ENCODE measurements around the gene HOXA3. TPM values are rescaled to one million over a fixed set of nuclear protein-coding genes. Genes with fewer than 3 reads are reported as not detected.

The HOXA3 gene
- total RNA-seq, result not detected in 2 replicates

DNA sequence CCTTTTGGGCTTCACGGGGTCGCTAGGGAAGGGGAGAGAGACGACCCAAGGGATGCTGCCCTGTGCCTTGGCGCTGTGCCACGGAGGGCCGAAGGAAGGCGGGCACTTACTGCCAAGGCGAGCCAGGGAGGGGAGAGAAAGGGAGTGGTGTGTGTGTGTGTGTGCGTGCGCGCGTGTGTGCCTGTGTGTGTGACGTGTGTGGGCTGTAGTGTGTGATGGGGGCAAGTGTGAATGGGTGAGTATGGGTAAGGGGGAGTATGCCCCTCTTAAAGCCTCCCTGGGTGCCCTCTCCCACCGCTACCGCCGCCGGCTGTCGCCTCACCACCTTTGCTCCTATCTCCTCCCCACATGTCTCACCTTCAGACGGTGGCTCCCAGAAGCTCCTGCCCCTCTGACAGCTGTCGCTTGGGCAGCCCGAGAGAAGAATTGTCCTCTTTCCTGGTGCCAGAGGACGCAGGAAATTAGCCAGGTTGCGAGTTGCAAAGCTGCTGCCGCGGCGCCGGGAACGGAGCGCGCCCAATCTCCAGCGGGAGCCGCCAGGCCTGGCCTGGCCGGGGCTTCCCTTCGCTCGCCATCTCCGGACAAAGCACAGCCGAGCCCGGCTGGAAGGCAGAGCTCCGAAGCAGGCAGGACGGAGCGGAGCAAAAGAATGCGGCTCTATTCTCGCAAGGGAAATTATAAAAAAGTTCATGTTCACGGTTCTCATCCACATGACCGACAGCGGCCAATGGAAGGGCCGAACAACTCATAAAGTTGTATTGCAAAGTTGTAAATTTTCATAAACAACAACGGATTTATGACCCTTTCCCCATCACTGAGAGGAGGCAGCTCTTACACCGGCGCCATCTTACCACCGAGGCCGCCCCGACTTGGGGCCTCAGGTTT, at the start of gene HOXA3:
HOXA3 (minus strand) TSS at position 653 of the 885 bp plus-strand sequence. CDS start 41,943 bp downstream, outside the sequence.
- H3K4me1 Mint-ChIP-seq (ENCODE audit: low read depth), result peaks cover 17% of the 10 kb centered on the region
- H3K4me3 Mint-ChIP-seq (ENCODE audit: low read depth), result peak within 1 kb of the TSS; percentile 60
- intact Hi-C loops (cut with micrococcal nuclease), result loop anchor here (2.0 to 10.0 kb wide), 4 partner anchors 13 to 1803 kb away; partner anchors contain the start of genes HOXA9 and TRIL
- H3K36me3 Mint-ChIP-seq (ENCODE audit: low read depth), result peaks cover 4% of the 10 kb centered on the region
- no peak for DNase-seq (ENCODE audit: low spot score)
- H3K27ac Mint-ChIP-seq, result no peak within 1 kb of the TSS
- H3K9me3 Mint-ChIP-seq, result no peaks in the 10 kb centered on the region
- H3K27me3 Mint-ChIP-seq (ENCODE audit: low read depth), result peaks cover 87% of the 10 kb centered on the region

DNA sequence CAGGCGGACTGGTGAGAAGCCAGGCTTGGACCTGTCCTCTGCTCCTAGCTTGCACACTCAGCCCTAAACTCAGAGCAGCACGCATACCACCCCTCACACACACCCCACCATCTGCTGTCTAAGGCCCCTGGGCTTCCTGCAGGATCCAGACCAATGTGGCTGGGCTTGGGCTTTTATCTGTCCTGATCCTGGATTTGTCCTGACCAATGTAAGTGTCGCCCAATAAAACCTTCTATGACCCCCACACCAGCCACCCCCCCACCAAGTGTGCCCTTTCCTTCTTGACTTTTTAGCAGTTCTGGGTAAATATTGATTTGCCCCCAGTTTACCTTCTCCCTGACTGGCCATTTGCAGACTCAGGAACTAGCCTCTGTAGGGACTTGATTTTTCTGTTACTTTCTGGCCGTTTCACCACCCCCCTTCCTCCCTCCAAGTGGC, 49.2 kb upstream of the HOXA3 start:
- no peak for DNase-seq (ENCODE audit: low spot score)
- no peak overlapping the region for H3K4me3 Mint-ChIP-seq (ENCODE audit: low read depth)
- intact Hi-C loops (cut with micrococcal nuclease), result loop anchor here (1.0 to 2.0 kb wide), 2 partner anchors 15 to 37 kb away; no protein-coding TSS in a partner anchor

DNA sequence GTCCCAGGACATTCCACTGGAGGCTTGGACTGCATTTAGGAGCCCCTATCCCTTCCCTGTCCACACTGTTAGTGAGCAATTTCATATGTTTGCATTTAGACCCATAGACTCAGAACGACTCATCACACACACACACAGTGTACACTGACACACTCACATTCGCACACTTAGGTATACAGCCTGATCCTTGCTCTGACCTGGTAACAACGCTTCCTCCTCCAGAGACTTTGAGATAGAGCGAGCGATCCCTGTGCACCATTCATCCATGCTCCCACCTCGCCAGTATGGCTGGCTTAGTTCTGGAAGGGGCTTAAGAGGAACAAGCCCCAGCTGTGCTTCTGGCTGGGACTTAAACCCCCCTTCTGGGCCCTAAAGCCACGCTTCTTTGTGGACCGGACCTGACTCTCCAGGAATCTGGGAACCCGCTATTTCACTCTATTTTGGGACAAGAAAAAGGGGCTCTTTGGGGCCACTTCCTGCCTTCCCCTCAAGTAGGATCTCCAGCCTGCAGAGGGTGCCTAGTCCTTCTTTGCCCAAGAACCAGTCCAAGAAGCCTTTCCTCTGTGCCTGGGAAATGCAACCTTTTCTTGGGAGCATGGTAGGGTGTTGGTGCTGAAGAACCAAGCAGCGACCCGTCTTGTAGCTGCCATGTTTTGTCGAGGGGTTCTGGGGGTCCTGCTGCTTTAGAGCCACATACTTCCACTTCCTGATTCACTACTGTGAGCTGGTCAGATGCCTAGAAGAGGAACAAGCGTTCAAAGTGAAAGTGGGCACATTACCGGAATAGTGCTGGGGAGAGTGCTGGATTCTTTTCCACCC, 48.6 kb upstream of the HOXA3 start:
- Mint-ChIP-seq H3K4me1 (ENCODE audit: low read depth) (peaks cover 6% of the 10 kb centered on the region), H3K4me3 (ENCODE audit: low read depth) (no peak overlapping the region), H3K27ac (no peak overlapping the region), H3K9me3 (no peaks in the 10 kb centered on the region), H3K27me3 (ENCODE audit: low read depth) (peaks cover 83% of the 10 kb centered on the region), H3K36me3 (ENCODE audit: low read depth) (no peaks in the 10 kb centered on the region)
- intact Hi-C loops (cut with micrococcal nuclease), result loop anchor here (2.0 kb wide), 1 partner anchor 14 kb away; no protein-coding TSS in a partner anchor
- DNase-seq (ENCODE audit: low spot score), result no peak

More for the DNA sequence above, 49.2 kb upstream of the HOXA3 start:
- H3K9me3 Mint-ChIP-seq, result no peaks in the 10 kb centered on the region
- no peaks in the 10 kb centered on the region for H3K36me3 Mint-ChIP-seq (ENCODE audit: low read depth)
- no peak overlapping the region for H3K27ac Mint-ChIP-seq
- peaks cover 83% of the 10 kb centered on the region for H3K27me3 Mint-ChIP-seq (ENCODE audit: low read depth)
- H3K4me1 Mint-ChIP-seq (ENCODE audit: low read depth), result peaks cover 4% of the 10 kb centered on the region

- DNase-seq (ENCODE audit: low spot score), result no peak
- Mint-ChIP-seq H3K4me1 (ENCODE audit: low read depth) (peaks cover 6% of the 10 kb centered on the region), H3K4me3 (ENCODE audit: low read depth) (peak within 1 kb of the TSS; percentile 37), H3K9me3 (no peaks in the 10 kb centered on the region), H3K27me3 (ENCODE audit: low read depth) (peaks cover 83% of the 10 kb centered on the region), H3K36me3 (ENCODE audit: low read depth) (no peaks in the 10 kb centered on the region), H3K27ac (peak within 1 kb of the TSS; percentile 43)
- intact Hi-C loops (cut with micrococcal nuclease), result loop anchor here (2.0 to 10.0 kb wide), 7 partner anchors 13 to 897 kb away; partner anchors contain the start of gene HOXA7
Observed at GRCh38 chr7:27199849-27200760, 47.7 kb upstream of the HOXA3 start, which contains the start of gene HOXA13. HOXA13 (minus strand) TSS chr7:27200091; CDS start chr7:27200077, 14 bp downstream.

DNA sequence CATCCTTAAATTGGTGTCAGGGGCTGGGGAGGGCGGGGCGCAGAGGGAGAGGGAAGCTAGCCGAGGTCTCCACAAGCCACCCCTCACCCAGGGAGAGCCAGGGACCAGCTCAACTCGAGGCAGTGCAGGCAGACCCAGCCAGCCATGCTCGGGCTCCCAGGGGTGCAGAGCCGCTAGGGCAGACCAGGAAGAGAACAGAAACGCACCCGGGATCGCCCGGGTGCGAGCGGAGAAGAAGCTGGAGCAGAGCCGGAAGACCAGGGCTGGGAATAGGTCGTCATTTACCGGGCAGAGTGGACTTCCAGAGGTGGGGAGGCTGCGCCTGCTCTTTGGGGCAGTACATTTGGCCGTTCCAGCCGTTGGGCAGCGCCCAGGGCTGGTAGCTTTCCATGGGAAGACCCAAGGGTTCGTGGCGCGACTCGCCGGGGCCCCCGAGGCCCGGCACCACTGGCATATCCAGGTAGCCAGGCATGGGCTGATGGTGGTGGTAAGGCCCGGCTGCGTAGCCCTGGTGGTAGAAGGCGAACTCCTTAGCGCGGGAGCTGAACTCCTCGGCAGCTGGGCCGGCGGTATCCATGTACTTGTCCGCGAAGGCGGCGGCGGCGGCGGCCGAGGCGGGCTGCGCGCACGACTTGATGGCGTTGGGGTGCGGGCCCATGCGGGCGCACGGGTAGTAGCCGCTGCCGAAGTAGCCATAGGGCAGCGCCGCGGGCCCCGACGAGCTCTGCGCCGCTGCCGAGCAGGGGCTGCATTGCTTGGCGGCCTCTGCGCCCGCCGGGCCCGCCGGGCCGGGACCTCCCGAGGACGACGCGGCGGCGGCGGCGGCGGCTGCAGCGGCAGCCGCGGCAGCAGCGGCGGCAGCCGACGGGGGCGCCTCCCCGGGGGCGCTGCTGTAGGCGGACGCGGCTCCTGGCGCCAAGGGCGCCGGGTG, 46.8 kb upstream of the HOXA3 start:
- H3K4me3 Mint-ChIP-seq (ENCODE audit: low read depth), result no peak overlapping the region
- H3K36me3 Mint-ChIP-seq (ENCODE audit: low read depth), result no peaks in the 10 kb centered on the region
- H3K27ac Mint-ChIP-seq, result peak overlapping the region; percentile 43
- no peak for DNase-seq (ENCODE audit: low spot score)
- intact Hi-C loops (cut with micrococcal nuclease), result loop anchor here (2.0 to 10.0 kb wide), 6 partner anchors 30 to 898 kb away; partner anchors contain the start of gene HOXA7
- peaks cover 6% of the 10 kb centered on the region for H3K4me1 Mint-ChIP-seq (ENCODE audit: low read depth)
- peaks cover 83% of the 10 kb centered on the region for H3K27me3 Mint-ChIP-seq (ENCODE audit: low read depth)
- no peaks in the 10 kb centered on the region for H3K9me3 Mint-ChIP-seq

DNA sequence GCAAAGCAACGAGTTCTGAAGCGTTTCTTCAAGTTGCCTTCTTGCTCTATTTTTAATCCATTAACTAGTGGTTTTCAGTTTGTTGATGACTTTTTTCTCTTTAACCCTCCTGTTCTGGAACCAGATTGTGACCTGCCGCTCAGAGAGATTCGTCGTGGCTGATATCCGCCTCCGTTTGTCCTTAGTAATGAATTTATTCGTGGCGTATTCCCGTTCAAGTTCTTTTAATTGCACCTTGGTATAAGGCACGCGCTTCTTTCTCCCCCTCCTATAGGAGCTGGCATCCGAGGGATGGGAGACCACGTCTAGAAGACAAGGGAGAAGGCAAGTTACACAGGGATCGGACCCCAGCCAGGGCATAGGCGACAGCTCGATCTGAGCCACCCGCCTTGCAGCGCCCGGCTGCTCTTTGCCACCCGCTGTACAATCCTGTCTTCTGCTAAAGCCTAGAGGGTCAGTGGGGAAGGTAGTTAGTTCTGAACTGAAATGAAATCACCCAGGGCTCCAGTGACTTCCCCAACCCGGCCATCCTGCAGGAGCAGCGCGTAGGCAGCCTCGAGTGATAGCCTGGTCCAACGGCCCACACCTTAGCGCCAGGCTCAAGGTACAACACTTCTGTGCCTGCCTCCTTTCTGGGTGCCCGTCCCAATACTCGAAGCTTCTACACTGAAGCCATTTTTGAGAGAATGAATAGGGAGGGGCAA, 45.9 kb upstream of the HOXA3 start:
- Mint-ChIP-seq H3K9me3 (no peaks in the 10 kb centered on the region), H3K27ac (no peak overlapping the region), H3K27me3 (ENCODE audit: low read depth) (peaks cover 86% of the 10 kb centered on the region), H3K36me3 (ENCODE audit: low read depth) (no peaks in the 10 kb centered on the region), H3K4me3 (ENCODE audit: low read depth) (no peak overlapping the region), H3K4me1 (ENCODE audit: low read depth) (peaks cover 6% of the 10 kb centered on the region)
- no peak for DNase-seq (ENCODE audit: low spot score)
- intact Hi-C loops (cut with micrococcal nuclease), result loop anchor here (2.0 to 10.0 kb wide), 6 partner anchors 29 to 899 kb away; partner anchors contain the start of gene HOXA7

GRCh38 chr7:27197137-27198042, 45.0 kb upstream of the HOXA3 start:
- H3K27ac Mint-ChIP-seq, result no peak overlapping the region
- intact Hi-C loops (cut with micrococcal nuclease), result loop anchor here (2.0 to 10.0 kb wide), 7 partner anchors 29 to 900 kb away; partner anchors contain the start of gene HOXA7
- H3K9me3 Mint-ChIP-seq, result no peaks in the 10 kb centered on the region
- peaks cover 83% of the 10 kb centered on the region for H3K27me3 Mint-ChIP-seq (ENCODE audit: low read depth)
- DNase-seq (ENCODE audit: low spot score), result no peak
- H3K36me3 Mint-ChIP-seq (ENCODE audit: low read depth), result no peaks in the 10 kb centered on the region
- H3K4me3 Mint-ChIP-seq (ENCODE audit: low read depth), result no peak overlapping the region
- peaks cover 6% of the 10 kb centered on the region for H3K4me1 Mint-ChIP-seq (ENCODE audit: low read depth)

- DNase-seq (ENCODE audit: low spot score), result peak; percentile 59
- peaks cover 82% of the 10 kb centered on the region for H3K27me3 Mint-ChIP-seq (ENCODE audit: low read depth)
- H3K4me1 Mint-ChIP-seq (ENCODE audit: low read depth), result peaks cover 6% of the 10 kb centered on the region
- intact Hi-C loops (cut with micrococcal nuclease), result loop anchor here (1.0 to 10.0 kb wide), 7 partner anchors 39 to 901 kb away; partner anchors contain the start of gene HOXA7
- H3K36me3 Mint-ChIP-seq (ENCODE audit: low read depth), result no peaks in the 10 kb centered on the region
- H3K9me3 Mint-ChIP-seq, result no peaks in the 10 kb centered on the region
- H3K27ac Mint-ChIP-seq, result no peak overlapping the region
- no peak overlapping the region for H3K4me3 Mint-ChIP-seq (ENCODE audit: low read depth)
Observed at GRCh38 chr7:27196287-27196767, 43.9 kb upstream of the HOXA3 start.

DNA sequence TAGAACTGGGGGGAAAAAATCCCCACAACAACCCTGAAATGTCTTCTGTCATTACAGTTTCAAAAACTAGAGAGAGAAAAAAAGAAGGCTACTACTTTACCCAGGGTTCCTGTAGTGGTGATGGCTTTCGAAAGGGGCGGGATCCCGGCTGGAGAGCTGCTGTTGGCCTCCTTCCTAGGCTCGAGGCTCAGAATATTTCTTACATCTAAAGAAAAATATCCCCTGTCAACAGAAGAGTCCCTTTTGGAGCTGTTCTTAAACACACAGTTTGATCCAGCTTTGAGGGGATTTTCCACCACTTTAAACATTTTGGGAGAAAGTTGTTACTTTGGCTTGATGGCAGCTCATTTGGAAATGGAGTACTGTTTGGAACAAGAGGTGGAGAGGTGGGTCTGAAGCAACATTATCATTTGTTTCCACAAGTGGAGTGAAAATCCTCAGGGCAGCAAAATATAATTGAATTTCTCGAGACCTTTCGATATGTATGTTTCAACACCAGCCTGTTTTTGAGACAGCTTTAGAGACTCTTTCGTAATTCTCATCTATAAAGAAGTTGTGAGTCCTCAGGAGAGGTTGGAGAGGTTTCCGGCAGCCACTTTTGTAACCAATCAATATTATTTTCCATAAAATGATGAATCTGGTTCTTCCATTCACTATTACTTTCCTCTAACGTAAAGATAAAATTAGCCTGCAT, 42.5 kb upstream of the HOXA3 start:
- no peak for DNase-seq (ENCODE audit: low spot score)
- no peak overlapping the region for H3K4me3 Mint-ChIP-seq (ENCODE audit: low read depth)
- H3K36me3 Mint-ChIP-seq (ENCODE audit: low read depth), result no peaks in the 10 kb centered on the region
- intact Hi-C loops (cut with micrococcal nuclease), result loop anchor here (5.0 to 10.0 kb wide), 5 partner anchors 38 to 902 kb away; partner anchors contain the start of gene HOXA7
- H3K9me3 Mint-ChIP-seq, result no peaks in the 10 kb centered on the region
- peaks cover 85% of the 10 kb centered on the region for H3K27me3 Mint-ChIP-seq (ENCODE audit: low read depth)
- no peak overlapping the region for H3K27ac Mint-ChIP-seq
- peaks cover 2% of the 10 kb centered on the region for H3K4me1 Mint-ChIP-seq (ENCODE audit: low read depth)
